ENCODE measurements around the gene NR3C2. TPM values are rescaled to one million over a fixed set of nuclear protein-coding genes. Genes with fewer than 3 reads are reported as not detected.
"Not testable (repeated sequence)": the region's sequence is repeated elsewhere in the genome, so short reads cannot be mapped to it uniquely, and the experiment has no call there.

The NR3C2 gene
- total RNA-seq, 2 experiments from 2014 or later = 2.0 to 5.2 TPM

DNA sequence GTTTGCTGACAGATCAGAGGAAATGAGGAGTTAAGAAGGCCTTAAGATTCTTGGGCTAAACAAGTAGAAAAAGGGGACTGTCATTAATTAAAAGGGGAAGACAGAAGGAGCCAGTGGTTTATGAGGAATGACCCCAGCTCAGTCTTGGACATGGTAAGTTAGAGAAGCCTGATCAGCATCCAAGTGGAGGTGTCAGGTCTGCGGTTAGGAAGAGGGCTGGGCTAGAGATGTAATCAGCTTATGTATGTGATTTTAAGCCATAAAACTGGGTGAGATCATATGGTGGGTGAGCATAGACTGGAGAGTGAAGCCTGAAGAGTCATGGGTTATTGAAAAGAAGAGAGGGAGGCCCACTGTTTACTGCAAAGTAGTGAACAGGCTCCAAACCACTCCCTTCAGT, 246.1 kb downstream of the NR3C2 start:
- H3K4me1 ChIP-seq (ENCODE audit: insufficient read depth, low read length, poor library complexity, severe bottlenecking) = no peaks in the 10 kb centered on the region
- no peaks in the 10 kb centered on the region for H3K79me2 ChIP-seq (ENCODE audit: insufficient read depth, low read depth, low read length)
- no peaks in the 10 kb centered on the region for H3K9me2 ChIP-seq (ENCODE audit: insufficient read depth, low read length)
- ChIA-PET POLR2A (no interaction called here), CTCF (ENCODE audit: unreplicated experiment) (no interaction called here)
- TF ChIP-seq EZH2phosphoT487 (IDR thresholded peaks at IDR 0.05; ENCODE audit: borderline replicate concordance, low read depth, low read length) (no peak), CTCF (conservative IDR thresholded peaks at IDR 0.05; ENCODE audit: low read length) (no peak)
- intact Hi-C loops (cut with micrococcal nuclease; ENCODE audit: unreplicated experiment) = no loop called here
- no peak for DNase-seq (ENCODE audit: low spot score)
- H3K4me3 ChIP-seq (ENCODE audit: low read depth, low read length, poor library complexity, severe bottlenecking) = no peak overlapping the region
- no TSS peak for BruUV-seq (replicated peaks)
- H3K36me3 ChIP-seq (ENCODE audit: insufficient read depth, low read length) = no peaks in the 10 kb centered on the region
- H3K9me3 ChIP-seq (ENCODE audit: low read length) = no peaks in the 10 kb centered on the region
- H4K20me1 ChIP-seq (ENCODE audit: insufficient read depth, low read length) = no peaks in the 10 kb centered on the region
- H2AFZ ChIP-seq (ENCODE audit: low read length) = no peak overlapping the region
- H3K4me2 ChIP-seq (ENCODE audit: low read length) = no peak overlapping the region
- no peak overlapping the region for H3K27ac ChIP-seq (ENCODE audit: low read depth, low read length, poor library complexity, severe bottlenecking)

DNA sequence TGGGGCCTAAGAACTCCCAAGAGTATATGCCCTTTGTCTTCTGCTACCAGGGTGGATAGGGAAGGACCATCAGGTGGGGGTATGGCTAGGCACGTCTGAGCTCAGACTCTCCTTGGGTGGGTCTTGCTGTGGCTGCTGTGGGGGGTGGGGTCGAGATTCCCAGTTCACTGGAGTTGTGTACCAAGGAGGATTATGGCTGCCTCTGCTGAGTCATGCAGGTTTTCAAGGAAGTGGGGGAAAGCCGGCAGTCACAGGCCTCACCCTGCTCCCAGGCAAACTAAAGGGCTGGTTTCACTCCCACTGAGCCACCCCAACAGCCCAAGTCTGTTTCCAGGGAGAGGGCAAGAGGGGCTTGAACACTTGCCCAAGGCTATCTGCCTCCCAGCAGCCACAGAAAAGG, 249.7 kb downstream of the NR3C2 start:
- intact Hi-C loops (cut with micrococcal nuclease; ENCODE audit: unreplicated experiment) = no loop called here
- Histone ChIP-seq H3K4me1 (ENCODE audit: insufficient read depth, low read length, poor library complexity, severe bottlenecking) (no peaks in the 10 kb centered on the region), H3K79me2 (ENCODE audit: insufficient read depth, low read depth, low read length) (no peaks in the 10 kb centered on the region), H2AFZ (ENCODE audit: low read length) (no peak overlapping the region), H4K20me1 (ENCODE audit: insufficient read depth, low read length) (no peaks in the 10 kb centered on the region), H3K4me3 (ENCODE audit: low read depth, low read length, poor library complexity, severe bottlenecking) (no peak overlapping the region), H3K27ac (ENCODE audit: low read depth, low read length, poor library complexity, severe bottlenecking) (no peak overlapping the region), H3K9me2 (ENCODE audit: insufficient read depth, low read length) (no peaks in the 10 kb centered on the region), H3K9me3 (ENCODE audit: low read length) (no peaks in the 10 kb centered on the region), H3K4me2 (ENCODE audit: low read length) (no peak overlapping the region), H3K36me3 (ENCODE audit: insufficient read depth, low read length) (no peaks in the 10 kb centered on the region)
- ChIA-PET POLR2A (no interaction called here), CTCF (ENCODE audit: unreplicated experiment) (no interaction called here)
- BruUV-seq (replicated peaks) = no TSS peak
- DNase-seq (ENCODE audit: low spot score) = no peak
- TF ChIP-seq CTCF (conservative IDR thresholded peaks at IDR 0.05; ENCODE audit: low read length) (no peak), EZH2phosphoT487 (IDR thresholded peaks at IDR 0.05; ENCODE audit: borderline replicate concordance, low read depth, low read length) (no peak)

GRCh38 chr4:148187454-148188222, 254.6 kb downstream of the NR3C2 start:
- H3K4me2 ChIP-seq (ENCODE audit: low read length); H3K36me3 ChIP-seq (ENCODE audit: insufficient read depth, low read length); H2AFZ ChIP-seq (ENCODE audit: low read length); H3K9me3 ChIP-seq (ENCODE audit: low read length); DNase-seq (ENCODE audit: low spot score); H3K79me2 ChIP-seq (ENCODE audit: insufficient read depth, low read depth, low read length); POLR2A ChIA-PET; H4K20me1 ChIP-seq (ENCODE audit: insufficient read depth, low read length); BruUV-seq (replicated peaks); H3K4me1 ChIP-seq (ENCODE audit: insufficient read depth, low read length, poor library complexity, severe bottlenecking); H3K9me2 ChIP-seq (ENCODE audit: insufficient read depth, low read length); H3K4me3 ChIP-seq (ENCODE audit: low read depth, low read length, poor library complexity, severe bottlenecking); intact Hi-C loops (cut with micrococcal nuclease; ENCODE audit: unreplicated experiment); CTCF ChIA-PET (ENCODE audit: unreplicated experiment); H3K27ac ChIP-seq (ENCODE audit: low read depth, low read length, poor library complexity, severe bottlenecking): not testable (repeated sequence)

Data from OCI-LY7 (cell line).